Fibroblast of the conjunctiva (primary cell): ENCODE data around the gene ESR2.

Experiments used
- DNase-seq: peaks from one replicate; pipeline ENCODE4 v3.0.0-alpha.2; 2010; ENCODE audit warnings: low read depth

The ESR2 gene

DNA sequence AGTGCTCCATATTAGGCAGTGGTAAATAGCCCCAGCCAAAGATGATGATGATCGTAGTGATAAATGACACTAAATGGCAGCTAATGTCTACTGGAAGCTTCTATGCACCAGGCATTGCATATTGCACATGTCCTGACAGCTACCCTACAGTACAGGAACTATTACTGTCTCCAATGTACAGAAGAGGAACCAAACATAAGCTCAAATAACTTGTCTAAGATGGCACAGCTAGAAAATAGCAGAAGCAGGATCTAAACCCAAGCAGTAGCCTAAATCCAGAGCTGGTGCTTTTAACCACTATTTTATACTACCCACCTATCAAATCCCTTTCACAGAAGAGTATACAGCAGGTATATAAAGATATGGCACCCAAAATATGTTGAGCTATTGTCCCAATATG lies 28.9 kb downstream of the ESR2 start:
- DNase-seq, result no peak

DNA sequence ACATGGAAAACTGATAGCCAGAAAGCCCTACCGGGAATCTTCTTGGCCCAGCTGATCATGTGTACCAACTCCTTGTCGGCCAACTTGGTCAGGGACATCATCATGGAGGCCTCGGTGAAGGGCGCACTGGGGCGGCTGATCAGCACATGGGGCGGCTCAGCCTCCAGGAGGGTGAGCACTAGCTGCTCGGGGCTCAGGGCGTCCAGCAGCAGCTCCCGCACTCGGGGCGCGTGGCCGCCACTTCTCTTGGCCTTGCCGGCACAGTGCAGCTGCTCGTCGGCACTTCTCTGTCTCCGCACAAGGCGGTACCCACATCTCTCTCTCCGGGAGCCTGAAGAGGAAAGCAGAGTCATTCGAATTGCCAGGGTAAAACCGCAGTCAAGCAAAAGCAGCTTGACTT lies 33.8 kb downstream of the ESR2 start:
- DNase-seq, result no peak

DNA sequence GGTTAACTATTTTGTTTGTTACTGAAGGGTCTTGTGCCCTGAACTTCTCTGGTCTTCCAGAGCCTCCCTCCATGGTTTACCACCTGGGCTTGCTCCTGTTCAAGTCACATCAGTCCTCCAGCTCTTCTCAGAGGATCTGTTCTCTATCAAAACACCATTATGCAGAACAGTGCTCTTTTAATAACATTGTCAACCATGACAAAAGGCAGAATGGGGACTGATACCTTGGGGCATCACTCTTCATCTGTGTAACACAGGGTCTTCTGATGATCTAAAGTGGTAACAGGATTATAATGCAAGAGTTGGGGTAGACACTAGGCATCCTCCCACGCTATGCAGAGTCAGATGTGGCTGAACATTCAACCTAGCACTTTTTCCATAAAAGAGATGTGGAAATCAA lies 38.4 kb downstream of the ESR2 start:
- no peak for DNase-seq

DNA sequence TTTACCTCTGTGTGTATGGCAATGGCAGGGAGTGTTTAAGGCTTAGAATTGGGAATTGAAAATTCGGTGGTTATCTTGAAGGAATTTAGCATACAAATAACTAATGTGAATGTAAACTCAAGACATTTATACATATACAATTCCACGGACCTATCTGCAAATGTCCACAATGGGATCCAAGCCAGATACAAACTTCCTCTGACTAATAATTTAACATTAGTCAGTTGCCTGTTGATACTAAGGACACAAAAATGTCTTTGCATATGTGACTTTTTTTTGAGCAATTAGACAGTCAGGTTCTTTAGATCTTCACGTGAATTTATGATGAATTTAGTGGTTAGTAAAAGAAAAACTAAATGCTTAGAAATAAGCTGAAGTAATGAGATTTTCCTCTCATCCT lies 40.5 kb downstream of the ESR2 start:
- no peak for DNase-seq

DNA sequence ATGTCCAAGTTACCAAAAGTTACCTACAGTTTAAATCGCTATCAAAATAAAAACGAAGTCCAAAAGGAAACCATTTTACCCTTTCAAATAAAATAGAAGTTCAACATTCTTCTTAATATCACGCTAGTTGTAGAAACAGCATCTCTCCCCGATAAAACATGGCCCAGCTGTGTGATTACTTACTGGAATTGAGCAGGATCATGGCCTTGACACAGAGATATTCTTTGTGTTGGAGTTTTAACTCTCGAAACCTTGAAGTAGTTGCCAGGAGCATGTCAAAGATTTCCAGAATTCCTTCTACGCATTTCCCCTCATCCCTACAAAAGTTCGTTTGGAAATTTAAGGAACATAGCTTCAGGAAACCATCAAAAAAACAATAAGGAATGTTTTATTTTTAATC lies 44.8 kb downstream of the ESR2 start:
- no peak for DNase-seq

DNA sequence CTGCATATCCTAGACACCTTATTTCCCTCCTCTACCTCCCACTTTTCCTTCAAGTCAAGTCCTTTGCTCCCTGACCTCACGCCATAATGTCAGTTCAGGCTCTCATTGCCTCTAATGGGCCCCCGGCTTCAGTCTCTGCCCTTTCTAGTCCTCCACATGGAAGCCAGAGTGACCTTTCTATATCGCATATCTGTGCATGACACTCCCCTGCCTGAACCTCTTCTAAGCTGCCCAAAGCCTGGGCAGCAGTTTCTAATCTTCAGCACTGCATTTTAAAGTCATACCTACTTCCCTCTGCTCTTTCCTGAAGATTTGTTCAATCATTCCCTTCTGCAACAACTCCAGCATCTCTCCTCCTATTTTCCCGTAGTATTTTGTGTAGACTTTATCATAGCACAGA lies 45.5 kb downstream of the ESR2 start:
- DNase-seq, result no peak

DNA sequence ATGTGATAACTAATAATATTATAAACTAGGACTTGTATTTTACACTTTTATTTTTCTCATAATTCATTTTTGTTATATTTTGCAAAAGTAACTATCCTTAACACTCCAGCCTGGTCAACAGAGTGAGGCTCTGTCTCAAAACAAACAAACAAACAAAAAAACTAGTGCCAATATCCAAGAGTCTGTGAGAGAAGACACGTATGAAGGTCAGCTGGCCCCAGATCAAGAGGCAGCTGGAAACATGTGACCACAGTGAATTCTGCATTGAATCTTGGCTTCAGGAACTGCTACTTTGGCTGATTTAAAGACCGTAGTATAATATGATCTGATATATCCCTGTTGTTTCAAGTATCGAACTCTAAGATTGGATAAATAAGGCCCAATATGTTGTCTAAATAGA lies 47.0 kb downstream of the ESR2 start:
- DNase-seq, result no peak

DNA sequence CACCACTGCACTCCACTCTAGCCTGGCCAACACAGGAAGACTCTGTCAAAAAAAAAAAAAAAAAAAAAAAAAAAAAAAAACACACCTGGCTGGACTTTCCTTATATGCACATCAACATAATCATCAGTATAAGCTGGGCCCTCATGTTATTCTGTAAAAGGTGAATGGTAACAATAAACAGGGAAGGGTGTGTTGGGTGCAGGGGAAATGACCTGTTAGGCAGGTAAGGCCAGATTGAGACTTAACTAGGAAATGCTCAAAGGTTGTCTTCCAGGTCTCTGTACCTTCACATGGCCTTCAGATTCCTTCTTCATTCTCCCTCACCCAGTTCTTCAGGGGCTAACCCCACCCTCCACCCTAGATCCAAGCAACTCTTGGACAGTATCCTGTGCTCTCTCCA lies 47.5 kb downstream of the ESR2 start:
- DNase-seq, result no peak

DNA sequence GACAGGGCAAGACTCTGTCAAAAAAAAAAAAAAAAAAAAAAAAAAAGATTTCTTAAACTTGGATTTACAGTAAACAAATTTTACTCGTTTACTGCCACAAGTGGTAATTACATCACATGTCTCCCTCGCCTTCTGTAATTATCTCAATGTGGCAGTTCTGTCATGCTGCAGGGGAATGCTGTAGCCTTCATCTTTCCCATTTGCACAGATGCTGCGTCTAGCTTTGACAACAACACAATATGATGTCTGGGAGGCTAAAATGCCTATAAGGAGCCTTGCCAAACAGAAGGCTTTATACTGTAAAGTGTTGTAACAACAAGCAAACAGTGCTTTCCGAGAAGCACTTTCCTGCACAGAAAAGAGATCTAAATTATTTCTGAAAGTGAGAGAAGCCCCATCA lies 48.7 kb downstream of the ESR2 start:
- no peak for DNase-seq

DNA sequence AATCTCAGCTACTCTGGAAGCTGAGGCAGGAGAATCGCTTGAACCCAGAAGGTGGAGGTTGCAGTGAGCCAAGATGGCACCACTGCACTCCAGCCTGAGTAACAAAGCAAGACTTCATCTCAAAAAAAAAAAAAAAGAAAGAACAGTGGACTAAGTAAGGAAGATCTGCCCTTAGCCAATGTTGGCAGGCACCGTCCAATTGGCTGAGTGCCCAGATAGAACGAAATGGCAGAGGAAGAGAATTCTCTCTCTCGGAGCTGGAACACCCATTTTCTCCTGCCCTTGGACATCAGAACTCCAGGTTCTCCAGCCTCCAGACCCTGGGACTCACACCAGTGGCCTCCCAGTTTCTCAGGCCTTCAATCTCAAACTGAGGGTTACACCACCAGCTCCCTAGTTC lies 49.9 kb downstream of the ESR2 start:
- peak; percentile 20 for DNase-seq

DNA sequence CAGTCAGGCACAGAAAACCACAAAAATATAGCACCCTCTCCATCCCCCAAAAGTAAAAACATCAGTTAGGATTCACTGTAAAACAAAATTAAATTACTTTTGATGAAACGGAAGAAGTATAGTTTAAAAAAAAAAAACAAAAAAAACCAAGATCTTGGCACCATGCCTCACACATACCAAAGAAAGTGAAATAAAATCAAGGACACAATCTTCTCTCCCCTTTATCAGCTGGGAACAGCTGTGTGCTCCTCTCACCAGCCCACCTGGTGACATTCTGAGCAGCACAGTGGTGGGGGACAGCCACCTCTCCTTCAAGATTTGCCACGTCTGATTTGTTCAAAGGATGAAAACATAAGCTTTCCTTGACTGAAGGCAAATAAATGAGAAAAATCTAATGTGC lies 55.5 kb downstream of the ESR2 start:
- no peak for DNase-seq

DNA sequence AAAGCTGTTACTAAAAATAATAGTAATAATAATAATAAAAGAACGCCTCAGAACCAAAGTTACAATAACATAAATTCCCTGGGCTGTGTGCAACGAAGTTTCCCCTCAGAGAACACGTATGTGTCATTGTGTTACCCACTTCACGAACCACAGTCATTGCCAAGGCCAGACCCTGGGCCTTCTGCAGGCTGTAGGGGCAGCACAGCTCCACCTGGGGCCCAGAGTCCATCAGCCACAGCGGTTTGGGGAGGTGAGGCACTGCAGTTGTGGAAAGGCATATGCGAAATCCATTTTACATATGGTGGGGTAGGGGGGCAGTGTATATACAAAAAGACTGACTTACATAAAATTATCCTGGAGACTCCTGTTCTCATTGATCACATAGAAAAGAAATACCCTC lies 56.1 kb downstream of the ESR2 start:
- DNase-seq, result no peak

DNA sequence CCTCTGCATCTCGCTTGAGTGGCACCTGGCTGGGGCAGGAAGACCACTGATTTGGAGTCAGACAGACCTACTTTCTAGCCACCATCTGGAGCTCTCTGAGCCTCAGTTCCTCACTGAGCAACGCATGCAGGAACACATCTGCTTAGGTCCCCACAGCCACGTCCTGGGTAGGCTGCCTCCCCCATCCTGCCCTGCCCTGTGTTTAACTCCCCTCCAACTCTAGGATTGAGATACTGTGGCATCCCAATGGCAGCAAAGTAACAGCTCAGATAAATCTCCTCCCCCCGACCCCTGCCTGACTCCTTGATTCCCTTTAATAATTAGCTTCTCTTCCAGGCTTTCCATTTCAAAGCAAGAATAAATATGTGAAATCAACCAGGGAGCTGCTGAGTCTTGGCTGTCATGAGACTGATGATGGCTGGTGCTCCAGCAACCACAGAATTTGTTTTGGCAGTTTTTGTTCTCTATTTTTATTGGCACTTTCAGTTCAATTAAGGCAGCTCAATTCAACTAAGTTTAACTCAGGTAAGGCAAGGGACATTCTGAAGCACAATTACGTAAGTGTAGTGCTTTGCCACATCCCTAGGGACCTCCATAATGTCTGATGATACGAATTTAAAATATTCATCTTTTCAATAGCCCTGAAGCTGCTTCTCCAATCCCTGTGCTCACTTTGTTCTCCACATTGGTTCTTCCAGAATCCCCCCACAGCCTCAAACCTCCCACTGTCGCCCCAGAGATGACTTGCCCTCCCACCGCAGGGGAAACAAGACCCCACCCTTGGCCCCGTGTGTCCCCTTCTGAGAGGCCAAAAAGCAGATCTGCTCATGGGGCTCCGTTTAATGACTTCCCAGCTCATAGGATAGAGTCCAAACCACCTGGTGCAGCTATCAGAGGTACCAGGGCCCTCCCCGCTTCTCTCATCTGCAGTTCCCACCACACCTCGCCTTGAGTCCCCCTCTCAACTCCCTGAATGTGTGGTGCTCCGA lies 58.2 kb downstream of the ESR2 start:
- no peak for DNase-seq

DNA sequence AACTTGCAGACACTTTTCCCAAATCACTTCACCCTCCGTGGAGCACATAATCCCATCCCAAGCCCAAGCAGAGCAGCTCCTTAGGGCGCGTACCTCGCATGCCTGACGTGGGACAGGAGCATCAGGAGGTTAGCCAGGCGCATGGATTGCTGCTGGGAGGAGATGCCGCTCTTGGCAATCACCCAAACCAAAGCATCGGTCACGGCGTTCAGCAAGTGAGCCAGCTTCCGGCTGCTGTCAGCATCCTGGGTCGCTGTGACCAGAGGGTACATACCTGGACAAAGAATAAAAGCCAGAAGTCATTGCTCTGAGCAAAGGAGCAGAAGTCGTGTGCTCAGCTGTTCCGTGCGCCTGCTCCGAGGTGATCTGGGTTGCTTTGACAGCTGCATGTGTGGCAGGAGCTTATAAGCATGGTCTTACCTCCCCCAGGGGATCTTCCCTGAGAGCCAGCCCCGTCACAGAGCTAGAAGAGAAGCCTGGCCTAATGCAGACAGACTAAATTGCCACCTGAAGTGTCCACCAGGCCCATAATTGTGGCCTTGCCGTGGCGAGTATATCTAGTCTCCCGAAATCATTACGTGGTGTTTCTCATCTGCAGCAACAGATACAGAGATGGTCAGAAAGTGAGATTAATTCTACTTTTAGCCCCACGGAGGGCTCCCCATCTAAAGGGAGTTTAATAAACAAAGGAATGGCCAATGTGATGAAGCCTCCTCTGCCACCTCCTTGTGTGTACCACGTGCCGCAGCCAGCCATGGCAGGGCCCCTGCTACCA lies 59.1 kb downstream of the ESR2 start:
- no peak for DNase-seq

DNA sequence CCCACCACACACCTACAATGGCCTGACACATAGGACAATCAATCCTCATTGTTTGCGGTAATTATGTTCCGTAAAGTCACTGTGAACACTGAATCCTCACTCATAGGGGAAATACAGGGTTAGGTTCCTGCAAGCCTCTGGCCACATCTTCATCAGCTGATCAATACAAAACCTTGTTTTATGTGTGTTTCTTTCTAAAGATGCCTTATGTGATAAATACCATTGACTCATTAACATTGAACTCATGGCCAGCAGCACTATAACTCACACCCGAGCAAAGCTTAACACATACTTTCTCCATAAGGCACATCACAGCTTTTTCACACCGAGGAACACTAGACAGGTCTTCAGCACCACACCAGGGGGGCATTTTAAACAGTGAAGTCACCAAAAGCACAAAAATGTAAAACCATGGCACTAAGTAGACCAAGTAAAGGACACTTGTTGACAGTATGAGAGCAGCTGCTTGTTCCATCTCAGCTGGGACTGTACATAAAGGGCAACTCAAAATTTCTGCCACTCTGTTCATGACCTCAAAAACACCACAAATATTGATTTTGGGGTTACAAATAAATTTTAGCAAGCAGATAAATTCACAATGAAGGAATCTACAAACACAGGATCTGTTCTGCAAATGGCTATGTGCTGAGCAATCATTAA lies 60.5 kb downstream of the ESR2 start:
- DNase-seq, result no peak

DNA sequence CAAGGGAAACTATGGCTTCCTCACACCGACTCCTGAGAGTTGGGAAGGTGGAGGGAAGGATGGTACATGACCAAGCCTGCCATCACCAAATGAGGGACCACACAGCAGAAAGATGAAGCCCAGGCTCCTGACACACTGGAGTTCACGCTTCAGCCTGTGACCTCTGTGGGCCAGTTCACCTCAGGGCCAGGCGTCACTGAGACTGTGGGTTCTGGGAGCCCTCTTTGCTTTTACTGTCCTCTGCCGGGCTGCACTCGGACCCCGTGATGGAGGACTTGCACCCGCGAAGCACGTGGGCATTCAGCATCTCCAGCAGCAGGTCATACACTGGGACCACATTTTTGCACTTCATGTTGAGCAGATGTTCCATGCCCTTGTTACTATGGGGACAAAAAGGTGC lies 61.2 kb downstream of the ESR2 start:
- no peak for DNase-seq

DNA sequence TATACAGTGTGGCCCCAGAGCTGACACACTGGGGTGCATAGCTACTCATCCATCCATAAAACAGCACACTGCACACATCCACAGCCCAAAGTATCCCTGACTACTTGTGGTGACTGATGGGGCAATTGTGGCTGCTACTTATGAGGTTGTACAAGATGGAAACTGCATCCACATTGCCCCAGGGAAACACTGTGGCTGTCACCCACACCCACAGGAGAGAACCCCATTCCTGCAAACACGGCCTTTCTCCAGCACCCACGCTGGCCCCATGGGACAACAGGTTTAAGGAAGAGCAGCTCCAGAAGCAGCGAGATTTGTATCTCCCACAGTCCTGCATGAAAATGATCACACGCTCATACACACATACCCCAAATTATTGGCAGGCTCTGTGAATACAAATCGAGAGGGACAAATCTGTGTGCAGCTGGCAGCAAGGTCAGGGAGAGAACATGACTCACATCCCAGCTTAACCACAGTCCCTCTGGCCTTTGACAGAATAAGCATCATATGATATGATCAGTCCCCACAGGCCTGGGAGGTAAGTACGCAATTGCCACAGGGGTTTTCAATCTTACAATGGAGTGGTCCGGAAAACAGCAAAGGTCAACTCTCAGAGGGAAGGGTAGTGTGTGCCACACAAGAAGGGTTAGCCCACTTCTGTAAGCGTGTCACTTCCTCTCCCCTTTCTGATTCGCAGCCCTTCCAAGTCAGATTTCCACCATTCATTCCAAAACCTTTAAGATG lies 61.9 kb downstream of the ESR2 start:
- DNase-seq, result peak; percentile 40

DNA sequence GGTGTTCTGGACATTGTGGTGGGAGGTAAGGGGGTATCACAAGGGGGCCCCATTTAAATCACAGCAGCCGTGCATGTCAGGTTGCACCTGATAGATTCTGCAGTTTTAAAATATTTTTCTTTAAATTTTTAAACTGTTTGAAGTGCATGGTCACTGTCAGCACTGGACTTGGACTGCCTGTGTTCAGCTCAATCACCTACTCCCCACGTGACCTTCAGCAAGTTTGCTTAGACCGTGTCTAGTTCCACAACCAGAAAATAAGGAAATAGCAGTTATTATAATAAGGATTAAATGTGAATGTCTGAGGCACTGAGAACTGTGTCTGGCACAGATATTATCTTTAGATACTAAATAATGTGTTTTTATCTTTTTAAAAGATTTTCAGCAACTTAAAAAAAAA lies 64.7 kb downstream of the ESR2 start:
- DNase-seq, result no peak

DNA sequence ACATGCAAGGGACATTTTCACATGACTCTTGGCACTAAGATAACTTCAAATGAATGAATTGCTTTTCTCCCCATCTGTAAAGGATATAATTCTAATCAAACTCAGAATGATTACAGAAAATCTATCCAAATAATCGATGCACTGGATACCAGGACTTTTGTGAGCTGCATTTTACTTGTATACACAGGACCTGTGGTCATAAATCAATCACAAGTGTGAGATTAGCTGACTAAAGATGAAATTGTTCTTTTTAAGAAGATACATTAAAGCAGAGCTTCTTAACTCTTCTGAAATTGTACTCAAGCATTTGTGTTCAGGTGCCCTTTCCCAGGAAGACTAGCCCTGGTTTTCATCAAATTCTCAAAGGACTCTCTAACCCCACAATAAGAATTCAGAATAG lies 66.3 kb downstream of the ESR2 start:
- no peak for DNase-seq

DNA sequence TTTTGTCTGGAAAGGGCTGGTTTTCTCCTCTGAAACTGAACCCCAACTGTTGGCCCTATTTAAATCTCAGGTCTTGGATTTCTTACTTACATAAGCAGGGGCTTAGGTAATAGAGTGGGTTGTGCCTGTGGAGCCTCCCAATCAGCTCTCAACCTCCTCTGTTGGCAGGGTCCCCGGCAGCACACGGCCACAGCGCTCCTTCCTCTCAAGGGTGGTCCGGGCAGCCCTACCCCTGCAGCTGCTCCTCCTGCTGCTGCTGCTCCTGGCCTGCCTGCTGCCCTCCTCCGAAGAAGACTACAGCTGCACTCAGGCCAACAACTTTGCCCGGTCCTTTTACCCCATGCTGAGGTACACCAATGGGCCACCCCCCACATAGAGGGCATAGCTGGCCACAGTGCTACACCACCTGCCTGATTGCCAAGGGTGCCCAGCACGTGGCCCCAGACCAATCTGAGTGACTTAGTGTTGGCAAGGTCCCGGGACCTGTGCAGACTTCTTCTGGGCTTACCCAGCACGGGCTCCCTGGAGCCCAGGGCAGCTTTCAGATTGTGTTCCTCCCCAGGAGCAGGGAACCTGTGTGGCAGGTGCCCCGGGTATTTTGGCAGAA lies 68.9 kb downstream of the ESR2 start:
- no peak for DNase-seq

DNA sequence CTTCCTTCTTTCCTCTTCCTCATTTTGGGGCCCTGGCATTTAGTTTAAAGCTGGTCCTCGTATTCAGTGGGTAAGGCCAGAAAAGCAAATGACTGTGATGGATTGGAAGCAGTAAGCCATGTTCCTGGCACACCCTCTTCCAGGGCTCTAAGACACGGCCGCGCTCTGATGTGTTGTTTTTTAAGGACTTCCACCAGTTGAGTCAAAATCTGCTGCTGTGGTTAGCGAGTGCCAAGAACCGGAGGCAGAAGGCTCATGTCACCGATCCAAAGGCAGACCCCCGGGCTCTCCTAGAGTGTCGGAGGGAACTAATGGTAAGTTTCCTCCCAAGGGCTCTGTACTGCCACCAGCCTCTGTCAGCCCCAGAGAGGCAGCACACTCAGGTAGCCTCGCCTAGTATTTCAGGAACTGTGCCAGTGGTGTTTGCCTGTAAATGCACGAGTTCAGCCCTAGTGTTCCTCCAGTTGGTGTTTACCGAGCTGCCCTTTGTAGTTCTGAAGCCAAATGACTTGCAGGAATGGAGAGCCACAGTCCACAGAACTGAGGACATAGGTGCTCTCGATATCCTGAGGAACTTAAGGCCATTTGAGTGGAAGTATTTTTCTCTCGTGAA lies 72.7 kb downstream of the ESR2 start:
- DNase-seq, result no peak
